Body of pancreas (tissue), 4 donors: ENCODE data around the gene SCIMP.
A peak's percentile ranks its signal among the peaks of the same experiment; 100 is the strongest.

Source experiments
- CTCF ChIP-seq, 7 experiments: fragments of 450-650 bp in 4 of 7; fragments of 200-600 bp in 3 of 7; sonication (generic) in 3 of 7; IDR thresholded peaks; one replicate each; pipeline ENCODE4 v1.5.1; 2016 to 2019; ENCODE audit warnings: antibody characterized with exemption in 7 of 7
- POLR2A ChIP-seq, 3 donors: fragments of 450-650 bp; IDR thresholded peaks; one replicate each; pipeline ENCODE4 v1.6.1; 2016; ENCODE audit warnings: antibody characterized with exemption in 3 of 3, mild to moderate bottlenecking in 2 of 3

GRCh38 chr17:5234645-5235576, at the start of gene SCIMP:
- no peak for TF ChIP-seq CTCF (IDR thresholded peaks at IDR 0.05)
- TF ChIP-seq POLR2A (IDR thresholded peaks at IDR 0.05) = peak in 1 of 3 donors; percentile 48
